Left ventricle myocardium inferior (tissue), 1 donor: ENCODE data around the gene TBC1D21. TPM values are rescaled to one million over a fixed set of nuclear protein-coding genes. Genes with fewer than 3 reads are reported as not detected.
A peak's percentile ranks its signal among the peaks of the same experiment; 100 is the strongest.

Experiments used
- DNase-seq: peaks from one replicate; pipeline ENCODE4 v3.0.0-alpha.2; 2020
- H3K27ac ChIP-seq: fragments of 200-600 bp; replicated peaks from 2 replicates; pipeline ENCODE4 v1.8.0; 2021
- H3K27me3 ChIP-seq: fragments of 200-600 bp; 2 replicates; pipeline ENCODE4 v1.8.0; 2021; ENCODE audit warnings: low read depth
- H3K36me3 ChIP-seq: fragments of 200-600 bp; 2 replicates; pipeline ENCODE4 v1.8.0; 2021
- H3K4me1 ChIP-seq: fragments of 200-600 bp; 2 replicates; pipeline ENCODE4 v1.8.0; 2021
- H3K4me3 ChIP-seq: fragments of 200-600 bp; 2 replicates; pipeline ENCODE4 v1.8.0; 2021; ENCODE audit warnings: mild to moderate bottlenecking, moderate library complexity
- H3K9me3 ChIP-seq: fragments of 200-600 bp; replicated peaks from 2 replicates; pipeline ENCODE4 v1.8.0; 2021
- intact Hi-C: fragments of 100-400 bp; cut with micrococcal nuclease; formaldehyde crosslinking; loops from one replicate; pipeline ENCODE4 v1.11.0; 2022
- total RNA-seq: library from RNA; stranded (reverse); fragmentation: NEBNext Ultra II Directional; extraction: Animal tissue kit (Norgen Biotek cat#: 25700); gene quantifications from one replicate; pipeline ENCODE4 v1.2.1, GENCODE V29; 2021
- TF ChIP-seq, protein P1 (sequence below): fragments of 200-600 bp; IDR thresholded peaks from 2 replicates; pipeline ENCODE4 v1.8.0; 2021; ENCODE audit warnings: antibody characterized with exemption, mild to moderate bottlenecking, borderline replicate concordance
- donor health status: DM: no; HTN: yes; CAD: no; lungs with severe emphysema.

TBC1D21 gene
- total RNA-seq, 1 donor from 2014 or later = not detected

DNA sequence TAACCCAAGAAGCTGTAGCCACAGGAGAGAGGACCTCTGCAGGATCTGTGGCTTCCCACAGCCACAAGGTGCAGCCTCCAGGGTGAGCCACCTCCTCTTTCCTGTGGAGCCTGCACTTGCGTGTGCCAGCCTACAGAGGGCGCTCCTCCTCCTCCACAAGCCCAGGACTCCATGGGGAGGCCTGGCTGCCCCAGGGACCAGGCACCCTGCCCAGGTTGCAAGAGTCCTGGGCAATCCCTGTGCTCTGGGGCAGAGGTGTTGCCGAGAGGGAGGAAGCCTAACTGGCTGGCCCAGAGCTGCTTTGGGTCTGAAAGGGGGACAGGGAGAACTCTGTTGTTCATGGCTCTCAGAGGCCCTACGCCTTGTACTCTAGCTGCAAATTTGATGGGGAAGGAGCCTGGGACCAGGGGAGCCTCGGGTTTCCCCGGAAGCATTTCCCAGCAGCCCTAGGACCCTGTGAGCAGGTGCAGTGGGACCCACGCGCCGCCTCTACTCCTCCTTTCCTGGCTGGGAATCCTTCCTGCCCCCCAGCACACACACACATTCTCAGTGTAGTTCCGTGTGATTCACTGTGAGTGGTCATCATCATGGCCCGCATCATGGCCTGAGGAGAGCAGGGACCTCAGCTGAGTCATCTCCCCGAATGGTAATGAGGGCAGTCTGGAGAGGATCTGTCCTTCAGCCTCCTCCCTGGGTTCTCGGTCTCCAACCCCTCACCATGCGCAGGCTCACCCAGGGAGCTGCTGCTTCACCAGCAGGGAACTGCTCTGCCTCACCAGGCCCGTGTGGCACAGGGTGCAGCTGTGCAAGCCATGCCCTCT lies 24.3 kb downstream of the TBC1D21 start:
- TF ChIP-seq, protein P1, sequence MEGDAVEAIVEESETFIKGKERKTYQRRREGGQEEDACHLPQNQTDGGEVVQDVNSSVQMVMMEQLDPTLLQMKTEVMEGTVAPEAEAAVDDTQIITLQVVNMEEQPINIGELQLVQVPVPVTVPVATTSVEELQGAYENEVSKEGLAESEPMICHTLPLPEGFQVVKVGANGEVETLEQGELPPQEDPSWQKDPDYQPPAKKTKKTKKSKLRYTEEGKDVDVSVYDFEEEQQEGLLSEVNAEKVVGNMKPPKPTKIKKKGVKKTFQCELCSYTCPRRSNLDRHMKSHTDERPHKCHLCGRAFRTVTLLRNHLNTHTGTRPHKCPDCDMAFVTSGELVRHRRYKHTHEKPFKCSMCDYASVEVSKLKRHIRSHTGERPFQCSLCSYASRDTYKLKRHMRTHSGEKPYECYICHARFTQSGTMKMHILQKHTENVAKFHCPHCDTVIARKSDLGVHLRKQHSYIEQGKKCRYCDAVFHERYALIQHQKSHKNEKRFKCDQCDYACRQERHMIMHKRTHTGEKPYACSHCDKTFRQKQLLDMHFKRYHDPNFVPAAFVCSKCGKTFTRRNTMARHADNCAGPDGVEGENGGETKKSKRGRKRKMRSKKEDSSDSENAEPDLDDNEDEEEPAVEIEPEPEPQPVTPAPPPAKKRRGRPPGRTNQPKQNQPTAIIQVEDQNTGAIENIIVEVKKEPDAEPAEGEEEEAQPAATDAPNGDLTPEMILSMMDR = peak; percentile 89
- Histone ChIP-seq H3K4me3 (no peak overlapping the region), H3K27me3 (no peaks in the 10 kb centered on the region), H3K9me3 (no peaks in the 10 kb centered on the region), H3K27ac (no peak overlapping the region), H3K4me1 (no peaks in the 10 kb centered on the region), H3K36me3 (no peaks in the 10 kb centered on the region)
- intact Hi-C loops = no loop called here
- peak; percentile 63 for DNase-seq

DNA sequence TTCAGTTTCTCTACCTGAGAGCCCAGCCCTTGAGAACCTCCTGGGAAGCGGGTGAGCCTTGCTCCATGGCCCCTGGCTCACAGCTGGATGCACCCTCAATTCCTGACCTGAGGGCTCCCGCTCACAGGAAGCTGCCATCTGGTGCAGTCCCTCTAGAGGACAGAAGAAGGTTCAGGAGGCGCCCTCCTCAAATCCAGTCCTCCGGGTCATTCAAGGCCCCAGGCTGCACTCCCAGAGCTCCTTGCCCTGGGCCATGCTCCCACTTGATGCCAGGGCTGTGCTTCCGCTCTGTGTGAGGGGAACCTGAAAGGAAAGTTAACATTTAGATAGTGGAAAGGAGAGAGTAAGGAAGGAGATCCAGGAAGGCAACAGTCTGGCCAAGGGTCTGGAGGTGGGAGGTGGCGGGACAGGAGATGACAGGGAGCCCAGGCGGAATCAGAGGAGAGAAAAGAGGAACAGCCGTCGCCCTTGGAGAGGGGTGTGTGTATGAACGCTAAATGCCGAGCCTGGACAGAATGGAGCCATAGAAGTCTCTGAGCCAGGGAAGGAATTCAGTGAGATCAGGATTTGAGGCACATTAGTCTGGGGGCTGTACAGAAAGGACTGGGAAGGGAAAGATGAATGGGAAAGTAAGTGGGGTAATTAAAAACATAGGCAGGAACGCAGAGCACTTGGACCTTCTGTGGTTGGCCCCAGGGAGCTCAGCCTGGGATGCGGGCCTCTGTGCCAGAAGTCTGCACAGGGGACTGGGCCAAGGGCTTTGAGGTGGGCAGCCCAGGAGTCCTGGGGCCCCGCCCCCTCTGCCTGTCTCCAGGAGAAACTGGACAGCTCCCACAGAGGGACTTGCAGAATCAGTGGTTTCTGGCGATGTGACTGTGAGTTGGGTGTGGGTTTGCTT lies 26.1 kb downstream of the TBC1D21 start:
- Histone ChIP-seq H3K9me3 (no peaks in the 10 kb centered on the region), H3K4me3 (no peak overlapping the region), H3K36me3 (no peaks in the 10 kb centered on the region), H3K4me1 (no peaks in the 10 kb centered on the region), H3K27me3 (no peaks in the 10 kb centered on the region), H3K27ac (no peak overlapping the region)
- no peak for DNase-seq
- intact Hi-C loops = no loop called here
- TF ChIP-seq, protein P1 = no peak

DNA sequence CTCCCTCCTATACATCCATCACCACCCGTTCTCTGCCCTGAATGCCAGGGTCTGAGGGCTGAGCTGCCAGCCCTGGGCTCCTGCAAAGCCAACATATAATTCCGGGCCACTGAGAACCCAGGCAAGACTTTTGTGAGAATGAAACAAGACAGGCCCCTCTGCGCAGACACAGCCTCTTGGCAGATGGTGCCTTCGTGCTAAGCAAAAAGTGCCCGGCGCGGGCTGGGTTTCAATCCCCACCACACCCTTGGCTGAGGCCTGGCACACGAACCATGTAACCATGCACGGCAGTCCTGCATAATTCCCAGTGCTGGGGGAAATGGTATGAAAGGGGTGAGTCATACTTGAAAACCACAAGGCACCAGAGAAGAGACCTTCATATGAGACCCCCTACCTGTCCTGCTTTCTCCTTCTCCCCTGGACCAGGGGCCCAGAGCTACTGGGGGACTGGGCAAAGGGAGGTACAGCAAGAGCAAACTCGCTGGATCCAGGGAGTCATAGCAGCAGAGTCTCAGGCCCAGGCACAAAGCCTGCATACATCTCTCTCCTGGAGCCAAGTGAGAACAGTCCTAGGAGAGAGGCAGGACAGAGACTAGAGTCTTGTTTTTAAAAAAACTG lies 26.8 kb downstream of the TBC1D21 start:
- no peak overlapping the region for H3K27ac ChIP-seq
- TF ChIP-seq, protein P1 = no peak
- H3K4me3 ChIP-seq = no peak overlapping the region
- DNase-seq = no peak
- intact Hi-C loops = no loop called here
- no peaks in the 10 kb centered on the region for H3K4me1 ChIP-seq
- no peaks in the 10 kb centered on the region for H3K27me3 ChIP-seq
- no peaks in the 10 kb centered on the region for H3K9me3 ChIP-seq
- H3K36me3 ChIP-seq = no peaks in the 10 kb centered on the region

DNA sequence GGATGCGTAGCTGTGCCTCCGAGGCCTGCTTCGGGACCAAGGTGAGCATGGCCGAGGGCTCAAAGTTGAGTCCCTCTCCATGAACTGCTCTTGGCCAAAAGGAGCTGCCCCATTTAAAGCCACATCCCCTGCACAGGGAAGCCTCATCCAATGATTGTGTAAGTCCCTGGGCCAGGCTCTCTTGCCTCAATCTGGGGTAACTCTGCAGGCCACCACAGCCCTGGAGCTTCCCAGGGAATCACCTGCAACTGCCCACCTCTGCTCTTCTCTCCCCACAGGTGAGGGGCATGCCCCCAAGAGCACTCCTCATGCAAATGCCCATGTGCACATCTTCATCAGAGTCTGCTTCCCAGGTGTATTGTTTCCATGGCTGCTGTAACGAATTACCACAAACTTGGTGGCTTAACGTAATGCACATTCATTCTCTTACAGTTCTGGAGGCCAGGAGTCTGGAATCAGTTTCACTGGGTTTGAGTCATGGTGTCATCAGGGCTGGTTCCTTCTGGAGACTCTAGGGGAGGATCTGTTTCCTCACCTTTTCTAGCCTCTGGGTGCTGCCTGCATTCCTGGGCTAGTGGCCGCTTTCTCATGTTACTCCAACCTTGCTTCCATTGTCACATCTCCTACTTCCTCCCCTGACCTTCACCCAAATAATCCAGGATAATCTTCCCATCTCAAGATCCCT lies 27.9 kb downstream of the TBC1D21 start:
- no peaks in the 10 kb centered on the region for H3K27me3 ChIP-seq
- H3K4me1 ChIP-seq = no peaks in the 10 kb centered on the region
- no peak overlapping the region for H3K4me3 ChIP-seq
- intact Hi-C loops = no loop called here
- H3K9me3 ChIP-seq = peaks cover 4% of the 10 kb centered on the region
- no peaks in the 10 kb centered on the region for H3K36me3 ChIP-seq
- TF ChIP-seq, protein P1 = no peak
- no peak overlapping the region for H3K27ac ChIP-seq
- no peak for DNase-seq
